HG02885 (cell line): ENCODE results near the gene KPNA5.
"Not testable (repeated sequence)": the region's sequence is repeated elsewhere in the genome, so short reads cannot be mapped to it uniquely, and the experiment has no call there.

Experiments
- ATAC-seq: cut with Tn5 transposase; IDR thresholded peaks from one replicate; pipeline ENCODE4 v1.9.1; 2021; ENCODE audit warnings: mild to moderate bottlenecking; ENCODE audit not compliant: unreplicated experiment, poor library complexity

KPNA5 gene

DNA sequence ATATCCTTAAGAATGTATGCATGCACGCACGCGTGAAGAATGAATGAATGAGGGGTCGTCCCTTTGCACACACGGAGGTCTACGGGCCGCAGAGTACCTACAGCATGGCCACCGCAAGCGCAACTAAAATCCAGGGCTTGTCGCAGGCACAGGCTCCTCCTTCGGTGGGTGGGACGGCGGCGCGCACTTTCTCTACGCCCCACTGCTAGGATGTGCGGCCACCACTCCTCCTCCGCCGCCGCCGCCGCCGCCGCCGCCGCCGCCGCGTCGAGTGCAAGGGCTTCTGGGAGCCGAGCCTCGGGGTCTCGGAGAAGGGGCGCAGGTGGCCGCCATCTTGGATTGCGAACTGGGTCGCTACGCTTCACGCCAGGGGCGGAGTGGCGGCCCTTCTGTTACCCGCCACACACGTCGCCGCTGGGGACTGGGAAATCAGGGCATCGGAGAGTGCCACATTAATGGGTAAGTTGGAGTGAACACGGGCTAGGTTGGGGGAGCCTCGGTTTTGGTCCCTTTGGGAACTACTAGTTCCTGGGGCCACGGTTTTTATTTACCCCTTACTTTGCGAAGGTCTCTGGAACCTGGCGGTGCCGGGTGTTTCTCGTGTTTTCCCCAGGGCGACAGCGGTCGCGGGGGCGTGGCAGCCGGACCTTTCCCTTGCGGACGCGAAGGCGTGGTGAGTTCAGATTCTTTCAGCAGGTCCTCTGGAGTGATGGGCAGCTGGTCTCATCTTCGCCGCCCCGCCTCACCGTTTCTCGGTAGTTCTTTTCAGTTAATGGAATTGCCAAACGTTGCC lies at the start of gene KPNA5:
TSS of gene KPNA5 (plus strand) at position 332 of the 793 bp plus-strand sequence. CDS start at position 456, 124 bp downstream.
- peak; percentile 93 for ATAC-seq

DNA sequence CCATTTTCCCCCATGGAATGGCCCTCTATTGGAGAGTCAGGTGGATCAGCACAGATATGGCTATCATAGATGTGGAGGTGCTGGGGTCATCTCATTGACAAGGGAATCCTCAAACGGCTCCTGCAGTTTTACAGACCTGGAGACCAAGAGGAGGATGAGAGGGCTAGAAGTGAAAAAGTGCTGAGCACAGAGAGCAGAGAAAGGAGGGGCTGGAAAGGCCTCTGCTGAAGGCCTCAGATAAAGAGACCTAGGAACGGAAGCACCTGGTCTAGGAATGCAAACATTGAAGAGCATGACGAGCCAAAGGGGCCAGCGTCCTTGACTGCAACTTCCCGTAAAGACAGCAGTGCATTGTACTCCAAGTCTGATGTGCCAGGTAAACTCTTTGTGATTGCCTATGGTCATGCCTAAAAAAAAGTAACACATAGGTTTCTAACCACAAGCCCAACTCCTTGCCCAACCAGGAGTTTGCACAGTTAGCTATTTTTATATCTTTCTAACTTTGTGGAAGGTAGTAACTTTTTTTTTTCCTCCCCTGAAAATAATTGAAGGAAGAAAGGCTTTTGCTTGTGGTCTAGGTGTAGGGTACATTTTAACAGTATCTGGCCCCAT lies 49.5 kb upstream of the KPNA5 start:
- no peak for ATAC-seq

DNA sequence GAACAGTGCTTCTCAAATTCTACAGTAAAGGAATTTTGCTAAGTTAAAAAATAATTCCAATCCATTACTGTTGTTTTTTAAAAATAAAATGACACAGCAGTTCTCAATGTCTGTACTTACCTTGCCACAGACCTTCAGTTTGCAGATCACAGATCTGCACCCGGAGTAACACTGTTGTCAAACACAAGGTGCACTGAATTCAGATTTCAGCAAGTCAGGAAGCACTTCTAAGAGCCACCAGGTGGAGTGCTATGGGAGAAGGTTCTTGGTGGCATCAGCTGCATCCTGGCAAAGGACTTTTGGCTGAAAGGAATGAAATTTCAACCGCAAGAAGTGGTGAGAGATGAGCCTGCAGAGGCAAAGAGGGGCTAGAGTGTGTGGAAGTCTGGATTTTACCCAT lies 47.3 kb upstream of the KPNA5 start:
- peak; percentile 49 for ATAC-seq

DNA sequence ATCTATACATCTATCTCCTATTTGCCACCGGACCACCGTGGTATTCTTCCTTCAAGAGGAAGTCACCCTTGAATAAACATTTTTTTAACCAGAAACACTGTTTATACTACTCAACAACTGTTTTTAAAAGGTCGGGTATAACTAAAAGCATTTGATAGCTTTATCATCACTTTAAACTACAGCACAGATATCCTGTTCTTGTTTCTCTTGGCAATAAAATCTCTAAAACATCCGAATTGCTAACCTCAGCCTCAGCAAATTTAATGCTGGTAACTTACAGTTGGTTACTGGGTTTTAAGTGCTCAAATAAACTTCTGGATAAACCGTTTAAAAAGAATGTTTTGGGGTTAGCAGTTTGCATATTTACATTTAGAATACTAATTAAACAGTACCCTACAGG lies 32.9 kb upstream of the KPNA5 start:
- ATAC-seq, result no peak

DNA sequence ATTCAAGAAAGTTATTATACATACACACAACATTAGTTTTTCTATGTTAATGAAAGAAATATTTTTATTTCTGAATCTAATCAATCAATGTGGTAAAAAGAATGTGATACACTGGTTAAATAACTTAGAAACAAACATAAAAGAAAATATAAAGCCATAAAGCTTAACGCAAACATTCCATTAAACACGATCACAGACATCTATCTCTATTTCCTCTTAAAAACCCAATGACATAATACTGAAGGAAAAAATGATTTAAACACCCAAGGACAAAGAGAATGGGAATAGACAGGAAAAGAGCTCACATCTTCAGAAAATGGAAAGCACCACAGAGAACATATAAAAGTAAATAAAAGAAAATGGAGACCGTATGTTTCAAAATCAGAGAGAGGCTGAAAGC lies 31.9 kb upstream of the KPNA5 start:
- no peak for ATAC-seq

DNA sequence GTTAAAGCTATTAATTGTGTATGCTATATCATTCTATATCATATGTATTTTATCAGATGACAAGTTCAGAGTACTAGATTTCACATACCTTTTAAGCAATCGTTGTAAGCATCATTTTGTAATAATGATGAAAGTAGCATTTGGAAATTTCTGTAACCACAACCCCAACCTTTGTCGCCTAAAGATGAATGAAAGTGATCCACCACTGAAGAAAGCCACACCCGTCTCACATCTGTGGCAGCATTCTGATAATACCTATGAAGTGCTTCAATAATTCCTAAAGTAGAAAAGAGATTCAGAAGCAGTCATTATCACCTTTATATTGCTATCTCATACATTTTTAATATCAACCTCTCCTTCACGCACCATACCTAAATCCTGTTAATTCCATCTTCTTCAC lies 29.1 kb upstream of the KPNA5 start:
- ATAC-seq, result no peak

DNA sequence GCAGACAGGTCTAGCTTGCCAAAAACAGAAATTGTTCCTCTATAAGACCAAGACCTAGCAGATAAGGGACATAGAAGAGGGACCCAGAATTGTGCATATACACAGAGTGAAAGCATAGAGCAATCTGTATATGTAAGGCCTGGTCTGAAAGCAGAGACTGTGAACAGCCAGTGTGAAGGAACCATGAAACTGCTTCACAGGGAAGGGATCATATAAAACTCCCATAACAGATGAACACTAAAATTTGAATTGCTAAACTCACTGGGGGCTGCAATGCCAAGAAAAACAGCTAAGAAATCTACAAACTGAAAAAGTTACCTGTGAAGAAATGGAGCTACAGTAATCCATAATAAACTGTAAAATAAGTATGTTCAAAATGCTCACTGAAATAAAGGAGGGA lies 19.4 kb upstream of the KPNA5 start:
- ATAC-seq, result peak; percentile 39

DNA sequence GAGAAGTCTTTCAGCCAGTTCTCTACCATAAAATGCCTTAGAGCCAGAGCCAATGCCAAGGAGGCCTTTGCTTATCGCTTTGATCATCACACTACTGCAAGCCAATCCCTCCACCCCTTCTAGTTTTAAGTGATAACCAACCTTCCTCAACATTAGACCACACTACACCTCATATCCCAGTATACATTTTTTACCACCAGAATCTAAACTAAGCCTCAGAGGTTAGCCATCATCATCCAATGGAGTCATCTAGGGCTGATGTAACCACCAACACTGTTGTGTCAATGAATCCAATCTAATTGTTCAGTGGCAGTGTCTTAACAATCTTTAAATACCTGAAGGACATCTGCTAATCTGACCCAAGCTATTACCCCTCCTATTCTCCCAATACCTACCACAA lies 18.8 kb upstream of the KPNA5 start:
- no peak for ATAC-seq

DNA sequence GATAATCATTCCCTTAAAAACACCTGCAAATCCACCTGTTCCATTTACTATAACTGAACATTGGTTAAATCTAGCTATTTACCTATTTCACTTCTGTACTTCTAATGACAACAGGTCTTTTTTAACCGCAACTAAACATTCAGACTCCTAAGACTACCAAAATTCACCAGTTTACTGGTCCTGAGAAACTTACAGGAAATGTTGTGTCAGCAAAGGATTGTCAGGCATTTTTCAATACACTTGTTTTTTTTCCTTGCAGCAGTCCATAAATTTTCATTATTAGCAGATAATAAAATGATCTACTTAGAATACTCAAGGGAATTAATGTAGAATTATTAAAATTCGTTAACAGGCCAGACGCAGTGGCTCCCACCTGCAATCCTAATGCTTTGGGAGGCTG lies 17.7 kb upstream of the KPNA5 start:
- no peak for ATAC-seq

DNA sequence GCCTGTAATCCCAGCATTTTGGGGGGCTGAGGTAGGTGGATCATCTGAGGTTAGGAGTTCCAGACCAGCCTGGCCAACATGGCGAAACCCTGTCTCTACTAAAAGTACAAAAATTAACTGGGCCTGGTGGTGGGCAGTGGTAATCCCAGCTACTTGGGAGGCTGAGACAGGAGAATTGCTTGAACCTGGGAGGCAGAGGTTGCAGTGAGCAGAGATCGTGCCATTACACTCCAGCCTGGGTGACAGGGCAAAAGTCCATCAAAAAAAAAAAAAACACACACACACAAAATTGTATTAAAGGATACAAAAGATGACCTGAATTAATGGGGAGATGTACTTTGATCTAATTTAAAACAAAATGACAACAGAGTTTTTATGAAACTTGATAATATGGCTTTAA lies 16.8 kb upstream of the KPNA5 start:
- not testable (repeated sequence) for ATAC-seq

DNA sequence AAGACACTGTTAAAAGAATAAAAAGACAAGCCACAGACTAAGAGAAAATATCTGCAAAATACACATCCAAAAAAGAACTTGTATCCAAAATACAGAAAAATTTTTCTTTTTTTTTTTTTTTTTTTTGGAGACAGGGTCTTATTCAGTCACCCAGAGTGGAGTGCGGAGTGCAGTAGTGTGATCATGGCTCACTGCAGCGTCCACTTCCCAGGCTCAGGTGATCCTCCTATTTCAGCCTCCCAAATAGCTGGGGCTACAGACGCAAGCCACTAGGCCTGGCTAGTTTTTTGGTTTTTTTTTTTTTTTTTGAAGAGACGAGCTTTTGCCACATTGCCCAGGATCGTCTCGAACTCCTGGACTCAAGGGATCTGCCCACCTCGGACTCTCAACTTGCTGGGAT lies 15.5 kb upstream of the KPNA5 start:
- ATAC-seq, result no peak

DNA sequence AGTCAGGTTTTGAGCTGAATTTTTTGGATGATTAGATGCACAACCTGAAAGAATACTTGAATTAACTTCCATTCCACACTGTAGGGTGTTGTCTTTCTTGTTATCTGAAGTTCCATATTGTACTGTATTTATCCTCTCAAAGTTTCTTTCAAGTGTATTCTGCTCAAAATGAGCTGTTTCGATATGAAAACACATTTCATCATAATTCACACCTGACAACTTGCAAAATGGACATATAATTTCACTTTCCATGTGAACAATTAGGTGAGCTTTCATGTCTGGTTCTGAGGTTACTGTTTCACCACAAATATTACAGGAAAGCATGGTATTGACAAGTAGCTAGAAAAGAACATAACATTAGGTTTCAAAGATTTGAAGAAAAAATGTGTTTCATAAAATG lies 14.1 kb upstream of the KPNA5 start:
- peak; percentile 64 for ATAC-seq

DNA sequence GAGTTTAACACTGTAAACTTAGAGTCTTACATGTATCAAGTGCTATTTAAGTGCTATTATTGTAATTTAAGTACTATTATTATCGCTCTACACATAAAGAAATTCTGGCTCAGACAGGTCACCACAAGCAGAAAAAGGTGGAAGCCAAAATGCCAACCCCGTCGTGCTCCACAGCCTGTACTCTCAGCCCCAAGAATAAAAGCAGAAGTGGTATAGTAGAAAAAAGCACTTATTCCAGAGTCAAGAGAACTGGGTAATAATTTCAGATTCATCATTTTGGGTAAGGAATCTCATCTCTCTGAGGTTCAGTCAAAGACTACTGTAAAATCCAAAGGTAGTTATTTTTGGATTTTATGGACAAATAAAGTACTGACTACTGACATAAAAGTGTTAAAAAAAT lies 13.4 kb upstream of the KPNA5 start:
- ATAC-seq, result peak; percentile 35

DNA sequence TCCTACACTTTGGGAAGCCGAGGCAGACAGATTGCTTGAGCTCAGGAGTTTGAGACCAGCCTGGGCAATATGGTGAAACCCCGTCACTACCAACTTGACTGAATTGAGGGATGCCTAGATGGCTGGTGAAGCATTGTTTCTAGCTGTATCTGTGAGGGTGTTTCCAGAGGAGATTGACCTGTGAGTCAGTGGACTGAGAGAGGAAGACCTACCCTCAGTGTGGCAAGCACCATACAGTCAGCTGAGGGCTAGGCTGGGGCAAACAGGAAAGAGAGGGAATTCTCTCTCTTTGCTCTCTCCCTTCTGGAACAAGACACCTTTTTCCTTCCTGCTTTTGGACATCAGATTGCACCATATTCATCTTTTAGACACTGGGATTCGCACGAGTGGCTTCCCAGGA lies 8.7 kb upstream of the KPNA5 start:
- ATAC-seq, result no peak

DNA sequence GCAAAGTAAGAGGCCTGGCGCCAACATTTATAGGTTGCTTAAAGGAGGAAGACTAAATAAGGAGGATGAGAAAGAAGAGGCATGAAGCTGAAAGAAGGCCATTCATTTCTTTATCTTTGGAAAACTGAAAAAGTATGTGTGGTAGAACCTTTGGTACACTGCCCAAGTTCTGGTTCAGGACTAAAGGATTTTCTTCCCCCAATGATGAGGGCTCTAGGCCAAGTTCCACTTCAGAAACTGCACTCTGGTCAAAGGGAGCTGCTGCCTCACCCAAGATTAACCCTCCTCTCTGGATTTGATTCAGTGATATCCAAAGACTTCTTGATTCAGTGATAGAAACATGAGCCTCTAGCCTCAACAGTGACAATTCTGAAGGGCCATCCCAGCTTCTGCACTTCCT lies 5.0 kb upstream of the KPNA5 start:
- no peak for ATAC-seq

DNA sequence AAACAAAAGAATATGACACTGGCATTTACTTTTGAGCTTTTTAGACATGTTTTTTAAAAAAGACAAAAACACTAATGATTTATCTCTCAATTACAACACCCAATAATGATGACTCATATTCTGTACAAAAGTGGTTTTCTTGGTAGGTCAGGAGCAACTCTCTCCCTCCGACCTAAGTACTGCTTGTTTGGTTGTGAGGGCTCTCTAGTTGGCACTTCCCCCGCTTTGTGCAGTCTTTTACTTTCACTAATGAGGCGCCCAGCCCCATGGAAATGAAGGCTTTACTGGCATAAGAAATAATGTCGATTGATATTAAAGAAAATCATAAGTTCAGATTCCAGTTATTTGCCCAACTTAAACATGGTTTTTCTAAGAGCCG lies 1.3 kb downstream of the KPNA5 start:
- peak; percentile 19 for ATAC-seq

DNA sequence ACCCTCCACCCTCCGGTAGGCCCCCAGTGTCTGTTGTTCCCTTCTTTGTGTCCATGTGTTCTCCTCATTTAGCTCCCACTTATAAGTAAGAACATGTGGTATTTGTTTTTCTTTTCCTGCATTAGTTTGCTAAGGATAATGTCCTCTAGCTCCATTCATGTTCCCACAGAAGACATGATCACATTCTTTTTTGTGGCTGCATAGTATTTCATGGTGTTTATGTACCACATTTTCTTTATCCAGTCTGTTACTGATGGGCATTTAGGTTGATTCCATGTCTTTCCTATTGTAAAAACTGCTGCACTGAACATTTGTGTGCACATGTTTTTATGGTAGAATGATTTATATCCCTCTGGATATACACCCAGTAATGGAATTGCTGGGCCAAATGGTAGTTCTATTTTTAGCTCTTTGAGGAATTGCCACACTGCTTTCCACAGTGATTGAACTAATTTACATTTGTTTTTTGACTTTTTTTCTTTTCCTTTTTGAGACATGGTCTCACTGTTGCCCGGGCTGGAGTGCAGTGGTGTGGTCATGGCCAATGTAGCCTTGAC lies 4.5 kb downstream of the KPNA5 start:
- ATAC-seq, result no peak

DNA sequence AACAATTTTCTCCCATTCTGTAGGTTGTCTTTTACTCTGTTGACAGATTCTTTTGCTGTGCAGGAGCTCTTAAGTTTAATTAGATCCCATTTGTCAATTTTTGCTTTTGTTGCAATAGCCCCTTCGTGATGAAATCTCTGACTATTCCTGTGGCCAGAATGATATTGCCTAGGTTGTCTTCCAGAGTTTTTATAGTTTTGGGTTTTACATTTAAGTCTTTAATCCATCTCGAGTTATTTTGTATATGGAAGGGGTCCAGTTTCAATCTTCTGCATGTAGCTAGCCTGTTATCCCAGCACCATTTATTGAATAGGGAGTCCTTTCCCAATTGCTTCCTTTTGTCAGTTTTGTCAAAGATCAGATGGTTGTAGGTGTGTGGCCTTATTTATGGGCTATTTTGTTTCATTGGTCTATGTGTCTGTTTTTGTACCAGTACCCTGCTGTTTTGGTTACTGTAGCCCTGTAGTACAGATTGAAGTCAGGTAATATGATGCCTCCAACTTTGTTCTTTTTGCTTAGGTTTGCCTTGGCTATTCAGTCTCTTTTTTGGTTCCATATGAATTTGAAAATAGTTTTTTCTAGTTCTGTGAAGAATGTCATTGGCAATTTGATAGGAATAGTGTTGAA lies 5.6 kb downstream of the KPNA5 start:
- ATAC-seq, result not testable (repeated sequence)

DNA sequence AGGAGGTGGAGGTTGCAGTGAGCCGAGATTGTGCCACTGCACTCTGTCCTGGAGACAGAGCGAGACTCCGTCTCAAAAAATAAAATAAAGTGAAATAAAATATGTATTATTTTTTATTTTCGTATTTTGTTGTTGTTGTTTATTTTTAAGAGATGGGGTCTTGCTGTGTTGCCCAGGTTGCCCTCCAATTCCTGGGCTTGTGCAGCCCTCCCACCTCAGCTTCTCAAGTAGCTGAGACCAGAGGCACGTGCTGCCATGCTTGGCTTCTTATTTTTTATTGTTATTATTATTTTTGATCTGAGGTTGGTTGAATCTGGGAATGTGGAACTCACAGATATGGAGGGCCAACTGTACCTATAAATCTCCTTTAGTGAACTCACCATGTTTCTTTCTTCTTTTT lies 10.1 kb downstream of the KPNA5 start:
- ATAC-seq, result no peak

DNA sequence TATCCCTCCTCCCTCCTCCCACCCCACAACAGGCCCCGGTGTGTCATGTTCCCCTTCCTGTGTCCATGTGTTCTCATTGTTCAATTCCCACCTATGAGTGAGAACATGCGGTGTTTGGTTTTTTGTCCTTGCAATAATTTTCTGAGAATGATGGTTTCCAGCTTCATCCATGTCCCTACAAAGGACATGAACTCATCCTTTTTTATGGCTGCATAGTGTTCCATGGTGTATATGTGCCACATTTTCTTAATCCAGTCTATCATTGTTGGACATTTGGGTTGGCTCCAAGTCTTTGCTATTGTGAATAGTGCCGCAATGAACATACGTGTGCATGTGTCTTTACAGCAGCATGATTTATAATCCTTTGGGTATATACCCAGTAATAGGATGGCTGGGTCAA lies 11.9 kb downstream of the KPNA5 start:
- not testable (repeated sequence) for ATAC-seq

DNA sequence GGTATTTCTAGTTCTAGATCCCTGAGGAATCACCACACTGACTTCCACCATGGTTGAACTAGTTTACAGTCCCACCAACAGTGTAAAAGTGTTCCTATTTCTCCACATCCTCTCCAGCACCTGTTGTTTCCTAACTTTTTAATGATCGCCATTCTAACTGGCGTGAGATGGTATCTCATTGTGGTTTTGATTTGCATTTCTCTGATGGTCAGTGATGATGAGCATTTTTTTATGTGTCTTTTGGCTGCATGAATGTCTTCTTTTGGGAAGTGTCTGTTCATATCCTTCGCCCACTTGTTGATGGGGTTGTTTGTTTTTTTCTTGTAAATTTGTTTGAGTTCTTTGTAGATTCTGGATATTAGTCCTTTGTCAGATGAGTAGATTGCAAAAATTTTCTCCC lies 12.3 kb downstream of the KPNA5 start:
- ATAC-seq, result not testable (repeated sequence)
